GM12873 (cell line): Measurements from ENCODE around the gene MRPS25.

Experiments
- CTCF ChIP-seq: IDR thresholded peaks from 2 replicates; pipeline ENCODE4 v1.5.1; 2012; ENCODE audit warnings: low read depth, mild to moderate bottlenecking, moderate library complexity, low read length, control low read depth; ENCODE audit not compliant: insufficient read depth; ENCODE audit errors: missing control alignments

The MRPS25 gene

GRCh38 chr3:15096046-15096445, 30.9 kb upstream of the MRPS25 start:
- no peak for TF ChIP-seq CTCF

GRCh38 chr3:15094187-15094875, 29.2 kb upstream of the MRPS25 start:
- no peak for TF ChIP-seq CTCF

- no peak for TF ChIP-seq CTCF
Measured at GRCh38 chr3:15092686-15093085, 27.6 kb upstream of the MRPS25 start.

DNA sequence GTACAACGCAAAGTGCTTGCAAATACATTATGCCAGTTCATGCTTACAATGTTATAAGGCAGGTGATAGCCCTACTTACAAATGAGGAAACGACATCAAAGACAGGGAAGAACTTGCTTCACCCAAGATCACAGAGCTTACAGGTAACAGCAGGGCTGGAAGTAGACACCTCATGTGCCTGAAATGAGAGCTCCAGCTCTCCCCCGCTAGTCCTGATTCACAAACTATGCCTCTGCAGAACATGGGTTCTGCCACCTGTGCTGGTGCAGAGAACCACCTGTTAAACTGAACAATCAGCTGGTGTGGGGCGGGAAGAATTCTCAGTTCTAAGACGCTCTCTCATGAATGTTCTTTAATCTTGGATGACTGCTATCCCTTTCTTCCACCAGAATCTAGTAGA, 26.5 kb upstream of the MRPS25 start:
- TF ChIP-seq CTCF, result no peak

- no peak for TF ChIP-seq CTCF
Measured at GRCh38 chr3:15089201-15089600, 24.1 kb upstream of the MRPS25 start.

DNA sequence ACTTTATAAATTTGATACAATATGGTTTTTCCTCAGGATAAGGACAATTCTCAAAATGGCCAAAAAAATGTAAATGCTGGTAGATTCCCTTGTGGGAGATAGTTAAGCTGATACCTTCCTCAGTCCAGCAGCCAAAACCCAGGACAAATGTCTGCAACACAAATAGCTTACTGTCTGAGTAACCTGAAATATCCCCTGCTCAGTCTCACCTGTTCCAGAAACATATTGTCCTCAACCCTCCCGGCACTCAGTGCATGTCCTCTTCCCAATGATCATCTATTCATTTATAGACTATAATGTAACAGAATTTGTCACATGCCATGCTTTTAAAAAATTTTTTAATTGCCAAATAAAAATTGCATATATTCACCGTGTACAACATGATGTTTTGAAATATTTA, 21.6 kb upstream of the MRPS25 start:
- TF ChIP-seq CTCF, result no peak

GRCh38 chr3:15086263-15086662, 21.1 kb upstream of the MRPS25 start:
- TF ChIP-seq CTCF, result no peak

GRCh38 chr3:15083252-15083651, 18.1 kb upstream of the MRPS25 start:
- TF ChIP-seq CTCF, result no peak
